GM23338 (cell line): Measurements from ENCODE around the gene SHISA9. TPM values are rescaled to one million over a fixed set of nuclear protein-coding genes. Genes with fewer than 3 reads are reported as not detected.
A peak's percentile ranks its signal among the peaks of the same experiment; 100 is the strongest.

Source experiments
- ATAC-seq: fragments of 200-7000 bp; cut with Tn5 transposase; 3 replicates; pipeline ENCODE4 v1.9.1; 2020
- DNase-seq: peaks from one replicate; pipeline ENCODE4 v3.0.0-alpha.2; 2015; ENCODE audit warnings: low spot score
- H2AFZ ChIP-seq: fragments of 200-600 bp; sonication (generic); 2 replicates; pipeline ENCODE4 v1.8.0; 2016; ENCODE audit warnings: antibody characterized with exemption, mild to moderate bottlenecking, moderate library complexity
- H3F3A ChIP-seq: fragments of 200-600 bp; sonication (generic); replicated peaks from 2 replicates; pipeline ENCODE4 v1.8.0; 2017; ENCODE audit warnings: antibody characterized with exemption, mixed run types, low read depth
- H3K27ac ChIP-seq: fragments of 200-600 bp; sonication (generic); 2 replicates; pipeline ENCODE4 v1.6.1; 2016; ENCODE audit warnings: low read depth
- H3K27me3 ChIP-seq: fragments of 200-600 bp; sonication (generic); 2 replicates; pipeline ENCODE4 v1.8.0; 2016; ENCODE audit warnings: mild to moderate bottlenecking, mixed run types, moderate library complexity; ENCODE audit not compliant: insufficient read depth
- H3K36me3 ChIP-seq: fragments of 200-600 bp; sonication (generic); 2 replicates; pipeline ENCODE4 v1.8.0; 2016; ENCODE audit warnings: mild to moderate bottlenecking; ENCODE audit not compliant: insufficient read depth
- H3K4me1 ChIP-seq: fragments of 200-600 bp; sonication (generic); 2 replicates; pipeline ENCODE4 v1.8.0; 2016; ENCODE audit warnings: mild to moderate bottlenecking, moderate library complexity; ENCODE audit not compliant: insufficient read depth
- H3K4me2 ChIP-seq: fragments of 200-600 bp; sonication (generic); 2 replicates; pipeline ENCODE4 v1.7.1; 2017; ENCODE audit warnings: mixed run types
- H3K4me3 ChIP-seq: fragments of 200-600 bp; sonication (generic); 2 replicates; pipeline ENCODE4 v1.6.1; 2016; ENCODE audit warnings: mixed run types
- H3K79me2 ChIP-seq: fragments of 200-600 bp; sonication (generic); replicated peaks from 2 replicates; pipeline ENCODE4 v1.8.0; 2017; ENCODE audit warnings: mild to moderate bottlenecking; ENCODE audit not compliant: insufficient read depth
- H3K9me2 ChIP-seq: fragments of 200-600 bp; sonication (generic); 2 replicates; pipeline ENCODE4 v1.8.0; 2017; ENCODE audit not compliant: insufficient read depth
- H4K20me1 ChIP-seq: fragments of 200-600 bp; sonication (generic); replicated peaks from 2 replicates; pipeline ENCODE4 v1.8.0; 2017; ENCODE audit warnings: mild to moderate bottlenecking; ENCODE audit not compliant: insufficient read depth
- H3K27ac Mint-ChIP-seq: 2 replicates; pipeline ENCODE4 v1.8.0; 2020; ENCODE audit warnings: inconsistent platforms, mild to moderate bottlenecking, moderate library complexity, mixed read lengths
- H3K27me3 Mint-ChIP-seq: 3 replicates; pipeline ENCODE4 v1.8.0; 2022; ENCODE audit warnings: low read depth, mild to moderate bottlenecking, moderate library complexity, mixed read lengths, inconsistent platforms; ENCODE audit not compliant: insufficient read depth, poor library complexity
- H3K36me3 Mint-ChIP-seq: 3 replicates; pipeline ENCODE4 v1.8.0; 2021; ENCODE audit warnings: low read depth, mild to moderate bottlenecking, inconsistent platforms, moderate library complexity, mixed read lengths
- H3K4me1 Mint-ChIP-seq: 3 replicates; pipeline ENCODE4 v1.8.0; 2020; ENCODE audit warnings: mild to moderate bottlenecking, inconsistent platforms, mixed read lengths
- H3K4me3 Mint-ChIP-seq: 3 replicates; pipeline ENCODE4 v1.8.0; 2021; ENCODE audit warnings: moderate library complexity, mild to moderate bottlenecking, inconsistent platforms, mixed read lengths
- H3K9me3 Mint-ChIP-seq: 3 replicates; pipeline ENCODE4 v1.8.0; 2020; ENCODE audit warnings: moderate library complexity, mild to moderate bottlenecking, inconsistent platforms, mixed read lengths
- CTCF ChIP-seq, 2 experiments: fragments of 200-600 bp in 1 of 2; sonication (generic) in 1 of 2; conservative IDR thresholded peaks; 2 replicates each; pipeline versions ENCODE4 v1.5.1 to v1.6.1; 2016 to 2017; ENCODE audit warnings: antibody characterized with exemption in 2 of 2, low read depth in 2 of 2, mild to moderate bottlenecking in 2 of 2, moderate library complexity in 1 of 2
- EZH2 ChIP-seq: fragments of 200-600 bp; sonication (generic); IDR thresholded peaks from one replicate; pipeline ENCODE4 v1.8.0; 2017; ENCODE audit warnings: antibody characterized with exemption, mild to moderate bottlenecking, low read depth; ENCODE audit not compliant: unreplicated experiment
- EZH2phosphoT487 ChIP-seq: fragments of 200-600 bp; sonication (generic); IDR thresholded peaks from one replicate; pipeline ENCODE4 v1.8.1; 2018; ENCODE audit warnings: antibody characterized with exemption; ENCODE audit not compliant: unreplicated experiment
- NANOG ChIP-seq: IDR thresholded peaks from 2 replicates; pipeline ENCODE4 v1.6.1; 2016; ENCODE audit warnings: antibody characterized with exemption, borderline replicate concordance
- REST ChIP-seq: IDR thresholded peaks from one replicate; pipeline ENCODE4 v1.6.1; 2018; ENCODE audit warnings: antibody characterized with exemption; ENCODE audit not compliant: unreplicated experiment
- STAT1 ChIP-seq: IDR thresholded peaks from one replicate; pipeline ENCODE4 v1.6.1; 2016; ENCODE audit warnings: antibody characterized with exemption; ENCODE audit not compliant: unreplicated experiment
- ZNF114 ChIP-seq: fragments of 250-450 bp; sonication (Bioruptor Pico); IDR thresholded peaks from 2 replicates; pipeline ENCODE4 v1.5.0; 2020; ENCODE audit warnings: mild to moderate bottlenecking, moderate library complexity
- polyA plus RNA-seq: library from polyadenylated mRNA; unstranded; fragments of >200 nt; fragmentation: Nextera tagmentation; extraction: Ambion mirVana; gene quantifications from 2 replicates; pipeline ENCODE4 v1.2.1, GENCODE V29; 2016
- total RNA-seq: library from RNA; depleted of rRNA; stranded (reverse); fragments of >200 nt; shearing (Covaris generic); gene quantifications from 2 replicates; pipeline ENCODE4 v1.2.3, GENCODE V29; 2014

SHISA9 gene
- total and polyA plus RNA-seq, 2 experiments from 2014 or later, result 10.4 to 45.6 TPM

- peaks cover 78% of the 10 kb centered on the region for H3K79me2 ChIP-seq
- no peaks in the 10 kb centered on the region for H3K27me3 ChIP-seq
- H3K4me3 ChIP-seq, result no peak overlapping the region
- Mint-ChIP-seq H3K27me3 (peaks cover 1% of the 10 kb centered on the region), H3K27ac (0 out of 2 replicates have a peak overlapping the region, but pooled peaks have one; percentile 16), H3K4me1 (peaks cover 27% of the 10 kb centered on the region), H3K9me3 (peaks cover 18% of the 10 kb centered on the region; the same call in 2 of the 3 replicates), H3K36me3 (peaks cover 36% of the 10 kb centered on the region), H3K4me3 (no peak overlapping the region)
- no peaks in the 10 kb centered on the region; the same call in 1 of the 2 replicates for H4K20me1 ChIP-seq
- H3K36me3 ChIP-seq, result no peaks in the 10 kb centered on the region
- peaks cover 4% of the 10 kb centered on the region for H3K4me1 ChIP-seq
- DNase-seq (no peak), ATAC-seq (peak; percentile 41; the same call in 1 of the 3 replicates)
- H3F3A ChIP-seq, result no peaks in the 10 kb centered on the region
- H3K27ac ChIP-seq, result no peak overlapping the region
- H3K4me2 ChIP-seq, result no peak overlapping the region
- H3K9me2 ChIP-seq, result peaks cover 4% of the 10 kb centered on the region; the same call in 1 of the 2 replicates
- no peak overlapping the region for H2AFZ ChIP-seq
- no peak for TF ChIP-seq ZNF114 (CRISPR knock-in tag)
Observed at GRCh38 chr16:12942861-12943260, 41.5 kb downstream of the SHISA9 start.

GRCh38 chr16:12944300-12944699 lies 42.9 kb downstream of the SHISA9 start:
- ATAC-seq, result no peak
- no peak for TF ChIP-seq EZH2
- no peak for TF ChIP-seq STAT1
- TF ChIP-seq CTCF (conservative IDR thresholded peaks at IDR 0.05; ENCODE audit: low read depth in 2 of 2), result no peak
- no peak for TF ChIP-seq ZNF114 (CRISPR knock-in tag)
- no peak for TF ChIP-seq EZH2phosphoT487
- no peak for DNase-seq
- peaks cover 4% of the 10 kb centered on the region for H3K27me3 Mint-ChIP-seq
- no peak overlapping the region for H3K27ac ChIP-seq
- no peaks in the 10 kb centered on the region for H3K36me3 ChIP-seq
- H3K9me3 Mint-ChIP-seq, result peaks cover 11% of the 10 kb centered on the region; the same call in 2 of the 3 replicates
- H3K4me3 ChIP-seq, result no peak overlapping the region
- H2AFZ ChIP-seq, result no peak overlapping the region
- no peak overlapping the region for H3K4me3 Mint-ChIP-seq
- H3K27ac Mint-ChIP-seq, result no peak overlapping the region
- H3K4me1 Mint-ChIP-seq, result peaks cover 30% of the 10 kb centered on the region
- peaks cover 77% of the 10 kb centered on the region for H3K79me2 ChIP-seq
- H3K4me1 ChIP-seq, result peaks cover 4% of the 10 kb centered on the region
- no peaks in the 10 kb centered on the region for H3K27me3 ChIP-seq
- H3K9me2 ChIP-seq, result peaks cover 4% of the 10 kb centered on the region; the same call in 1 of the 2 replicates
- H3F3A ChIP-seq, result no peaks in the 10 kb centered on the region
- H3K36me3 Mint-ChIP-seq, result peaks cover 23% of the 10 kb centered on the region
- H3K4me2 ChIP-seq, result no peak overlapping the region
- peaks cover under 1% of the 10 kb centered on the region; the same call in 1 of the 2 replicates for H4K20me1 ChIP-seq

- Histone ChIP-seq H3K27me3 (no peaks in the 10 kb centered on the region), H3K27ac (no peak overlapping the region), H3K36me3 (no peaks in the 10 kb centered on the region), H3K79me2 (peaks cover 69% of the 10 kb centered on the region), H3K9me2 (peaks cover 9% of the 10 kb centered on the region), H3K4me1 (peaks cover 20% of the 10 kb centered on the region), H3F3A (no peaks in the 10 kb centered on the region), H2AFZ (no peak overlapping the region), H3K4me2 (peak overlapping the region; percentile 64; the same call in 1 of the 2 replicates), H3K4me3 (0 out of 2 replicates have a peak overlapping the region, but pooled peaks have one; percentile 3), H4K20me1 (peaks cover 13% of the 10 kb centered on the region; the same call in 1 of the 2 replicates)
- Mint-ChIP-seq H3K4me1 (peaks cover 30% of the 10 kb centered on the region), H3K36me3 (peaks cover 6% of the 10 kb centered on the region; the same call in 2 of the 3 replicates), H3K4me3 (no peak overlapping the region), H3K27me3 (peaks cover 3% of the 10 kb centered on the region), H3K9me3 (peaks cover 4% of the 10 kb centered on the region; the same call in 1 of the 3 replicates), H3K27ac (no peak overlapping the region)
- ATAC-seq (peak; percentile 40), DNase-seq (peak; percentile 38)
- TF ChIP-seq NANOG (no peak), REST (no peak)
Observed at GRCh38 chr16:12951392-12951791, 50.0 kb downstream of the SHISA9 start.
